ENCODE measurements around the gene IL36RN.

DNA sequence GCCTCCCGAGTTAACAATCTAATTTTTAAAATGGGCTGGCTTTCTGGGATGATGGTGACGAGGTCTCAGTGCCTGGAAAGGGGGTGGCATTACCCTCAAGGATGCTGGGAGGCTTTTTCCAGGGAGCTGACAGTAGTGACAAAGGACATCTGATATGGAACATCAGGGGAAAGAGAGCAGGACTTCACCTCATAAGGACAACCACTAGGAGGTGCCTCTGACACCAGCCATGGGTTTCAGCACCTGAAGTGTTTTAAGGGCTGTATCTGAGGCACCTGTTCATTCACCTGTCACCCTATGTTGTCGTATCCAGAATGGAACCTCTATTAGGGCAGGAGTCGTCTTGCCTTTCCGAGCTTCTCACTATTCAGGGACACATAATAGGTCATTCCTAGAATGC, 17.1 kb upstream of the IL36RN start:
- TF ChIP-seq, protein P1, sequence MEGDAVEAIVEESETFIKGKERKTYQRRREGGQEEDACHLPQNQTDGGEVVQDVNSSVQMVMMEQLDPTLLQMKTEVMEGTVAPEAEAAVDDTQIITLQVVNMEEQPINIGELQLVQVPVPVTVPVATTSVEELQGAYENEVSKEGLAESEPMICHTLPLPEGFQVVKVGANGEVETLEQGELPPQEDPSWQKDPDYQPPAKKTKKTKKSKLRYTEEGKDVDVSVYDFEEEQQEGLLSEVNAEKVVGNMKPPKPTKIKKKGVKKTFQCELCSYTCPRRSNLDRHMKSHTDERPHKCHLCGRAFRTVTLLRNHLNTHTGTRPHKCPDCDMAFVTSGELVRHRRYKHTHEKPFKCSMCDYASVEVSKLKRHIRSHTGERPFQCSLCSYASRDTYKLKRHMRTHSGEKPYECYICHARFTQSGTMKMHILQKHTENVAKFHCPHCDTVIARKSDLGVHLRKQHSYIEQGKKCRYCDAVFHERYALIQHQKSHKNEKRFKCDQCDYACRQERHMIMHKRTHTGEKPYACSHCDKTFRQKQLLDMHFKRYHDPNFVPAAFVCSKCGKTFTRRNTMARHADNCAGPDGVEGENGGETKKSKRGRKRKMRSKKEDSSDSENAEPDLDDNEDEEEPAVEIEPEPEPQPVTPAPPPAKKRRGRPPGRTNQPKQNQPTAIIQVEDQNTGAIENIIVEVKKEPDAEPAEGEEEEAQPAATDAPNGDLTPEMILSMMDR (IDR thresholded peaks at IDR 0.05), result no peak
- no peak for TF ChIP-seq EP300 (IDR thresholded peaks at IDR 0.05)

Data from ovary (tissue), 3 donors.